HCT116 (cell line): ENCODE data around the gene OSBPL1A. TPM values are rescaled to one million over a fixed set of nuclear protein-coding genes. Genes with fewer than 3 reads are reported as not detected.

Experiments used
- ATAC-seq: fragments of 200-7000 bp; cut with Tn5 transposase; 2 replicates; pipeline ENCODE4 v1.9.1; 2020; ENCODE audit warnings: mild to moderate bottlenecking, moderate library complexity
- BruUV-seq: library from RNA; stranded (reverse); fragments of 400-500 nt; replicated peaks from 2 replicates; lab custom pipeline; 2021; lab: Mats Ljungman, UMichigan
- CTCF ChIA-PET: fragments of 300-600 bp; sonication (Branson Sonifier 250); formaldehyde crosslinking; loops from one replicate; lab custom pipeline; 2021; ENCODE audit warnings: antibody characterized with exemption; lab: Charles Lee
- POLR2A ChIA-PET: fragments of 300-600, 350-600 bp; sonication (Branson Sonifier 250); formaldehyde crosslinking; loops from one replicate; lab custom pipeline; 2021; ENCODE audit warnings: antibody characterized with exemption; lab: Charles Lee
- RAD21 ChIA-PET, 2 experiments: fragments of 300-600 bp; sonication (Branson Sonifier 250); formaldehyde crosslinking; loops; one replicate each; lab custom pipeline; 2023; ENCODE audit warnings: low total read pairs in 2 of 2; ENCODE audit not compliant: uncharacterized antibody in 2 of 2, unreplicated experiment in 2 of 2, low non-redundant PET in 1 of 2; lab: Charles Lee
- DNase-seq: peaks from one replicate; pipeline ENCODE4 v3.0.0-alpha.2; 2010; ENCODE audit warnings: low read depth, low spot score
- H2AFZ ChIP-seq: fragments of 200-600 bp; shearing (Covaris generic), sonication (generic); 2 replicates; pipeline ENCODE4 v1.6.1; 2017; ENCODE audit warnings: low read depth, mixed run types, mixed read lengths, antibody characterized with exemption, low read length; ENCODE audit not compliant: poor library complexity, severe bottlenecking
- H3K27ac ChIP-seq: 2 replicates; pipeline ENCODE4 v1.5.1; 2012; ENCODE audit warnings: low read depth, low read length
- H3K27me3 ChIP-seq: fragments of 200-600 bp; sonication (generic); 2 replicates; pipeline ENCODE4 v1.6.1; 2016; ENCODE audit warnings: mixed run types, low read length, mixed read lengths; ENCODE audit not compliant: insufficient read depth
- H3K36me3 ChIP-seq, 2 experiments: fragments of 200-500 bp in 1 of 2; fragments of 200-600 bp in 1 of 2; sonication (Bioruptor generic) in 1 of 2; sonication (generic) in 1 of 2; 2 replicates each; pipeline versions ENCODE4 v1.5.1 to v1.6.1; 2014 to 2016; ENCODE audit warnings: low read length in 2 of 2, inconsistent platforms in 1 of 2, mixed read lengths in 1 of 2, mixed run types in 1 of 2; ENCODE audit not compliant: insufficient read depth in 2 of 2, control insufficient read depth in 1 of 2
- H3K4me1 ChIP-seq, 2 experiments: fragments of 200-600 bp in 1 of 2; sonication (generic) in 1 of 2; 2 replicates each; pipeline versions ENCODE4 v1.5.1 to v1.6.1; 2012 to 2017; ENCODE audit warnings: low read length in 2 of 2, inconsistent platforms in 1 of 2, mild to moderate bottlenecking in 1 of 2, mixed read lengths in 1 of 2, mixed run types in 1 of 2, moderate library complexity in 1 of 2; ENCODE audit not compliant: insufficient read depth in 2 of 2, control insufficient read depth in 1 of 2
- H3K4me2 ChIP-seq: fragments of 200-600 bp; sonication (generic); 2 replicates; pipeline ENCODE4 v1.6.1; 2017; ENCODE audit warnings: mixed run types, low read length, mixed read lengths
- H3K4me3 ChIP-seq, 2 experiments: fragments of 200-600 bp in 1 of 2; sonication (generic) in 1 of 2; replicated peaks in 1 of 2; 2 replicates each; pipeline ENCODE4 v1.5.1; 2011 to 2016; ENCODE audit warnings: low read length in 2 of 2, control low read depth in 1 of 2, low read depth in 1 of 2, mild to moderate bottlenecking in 1 of 2, mixed read lengths in 1 of 2, mixed run types in 1 of 2
- H3K79me2 ChIP-seq: fragments of 200-600 bp; sonication (generic); 2 replicates; pipeline ENCODE4 v1.6.1; 2017; ENCODE audit warnings: mild to moderate bottlenecking, mixed run types, low read length, moderate library complexity, mixed read lengths; ENCODE audit not compliant: insufficient read depth
- H3K9ac ChIP-seq: fragments of 200-600 bp; sonication (generic); 2 replicates; pipeline ENCODE4 v1.6.1; 2016; ENCODE audit warnings: low read length, mixed read lengths
- H3K9me2 ChIP-seq: fragments of 200-600 bp; sonication (generic), shearing (Covaris generic); 2 replicates; pipeline ENCODE4 v1.6.1; 2017; ENCODE audit warnings: mixed run types, mild to moderate bottlenecking, moderate library complexity; ENCODE audit not compliant: insufficient read depth
- H3K9me3 ChIP-seq, 2 experiments: fragments of 200-500 bp in 1 of 2; fragments of 200-600 bp in 1 of 2; sonication (Bioruptor generic) in 1 of 2; sonication (generic) in 1 of 2; 2 replicates each; pipeline ENCODE4 v1.6.1; 2014 to 2017; ENCODE audit warnings: low read length in 2 of 2, mixed read lengths in 2 of 2, inconsistent platforms in 1 of 2, low read depth in 1 of 2, mild to moderate bottlenecking in 1 of 2, mixed run types in 1 of 2, moderate library complexity in 1 of 2; ENCODE audit not compliant: control insufficient read depth in 1 of 2, insufficient read depth in 1 of 2
- H4K20me1 ChIP-seq: fragments of 200-600 bp; sonication (generic), shearing (Covaris generic); 2 replicates; pipeline ENCODE4 v1.6.1; 2017; ENCODE audit warnings: mixed run types, mild to moderate bottlenecking, moderate library complexity; ENCODE audit not compliant: insufficient read depth
- SIN3A ChIP-seq: IDR thresholded peaks from 2 replicates; pipeline ENCODE4 v1.6.1; 2012; ENCODE audit warnings: low read depth
- YY1 ChIP-seq: IDR thresholded peaks from 2 replicates; pipeline ENCODE4 v1.6.1; 2011; ENCODE audit warnings: low read length, low read depth, moderate library complexity, mild to moderate bottlenecking; ENCODE audit not compliant: insufficient replicate concordance; ENCODE audit errors: extremely low read depth
- intact Hi-C: fragments of 100-400 bp; cut with micrococcal nuclease; formaldehyde crosslinking; loops from 2 replicates; pipeline ENCODE4 v1.10.0; 2022
- total RNA-seq: library from RNA; stranded (reverse); gene quantifications from one replicate; pipeline ENCODE4 v1.2.1, GENCODE V29; 2021; ENCODE audit not compliant: unreplicated experiment
- TF ChIP-seq, protein P1 (sequence below): IDR thresholded peaks from 2 replicates; pipeline ENCODE4 v1.6.1; 2012
- TF ChIP-seq, protein P2 (sequence below): IDR thresholded peaks from 2 replicates; pipeline ENCODE4 v1.6.1; 2011; ENCODE audit warnings: mild to moderate bottlenecking, low read length, moderate library complexity; ENCODE audit not compliant: insufficient replicate concordance; ENCODE audit errors: extremely low read depth

The OSBPL1A gene
- total RNA-seq, 1 experiment from 2014 or later: 18.9 TPM

- ChIA-PET POLR2A (no interaction called here), CTCF (interaction anchor here (1.0 to 1.3 kb wide), 2 partner anchors 43 kb away, joined by 3 to 7 read pairs; no protein-coding TSS in a partner anchor), RAD21 (no interaction called here)
- Histone ChIP-seq H3K4me3 (no peak overlapping the region), H3K9me3 (no peaks in the 10 kb centered on the region), H3K36me3 (no peaks in the 10 kb centered on the region), H3K4me1 (peaks cover 22 to 24% of the 10 kb centered on the region in 2 experiments), H3K27ac (no peak overlapping the region), H3K9me2 (no peaks in the 10 kb centered on the region), H3K4me2 (no peak overlapping the region), H4K20me1 (0 out of 2 replicates have a peak, but pooled peaks cover 3% of the 10 kb centered on the region), H3K79me2 (no peaks in the 10 kb centered on the region), H2AFZ (no peak overlapping the region), H3K27me3 (no peaks in the 10 kb centered on the region), H3K9ac (no peak overlapping the region)
- DNase-seq (no peak), ATAC-seq (no peak)
- no TSS peak for BruUV-seq
- intact Hi-C loops: no loop called here
- TF ChIP-seq SIN3A: no peak
Measured at GRCh38 chr18:24219561-24220317, 177.9 kb downstream of the OSBPL1A start.

DNA sequence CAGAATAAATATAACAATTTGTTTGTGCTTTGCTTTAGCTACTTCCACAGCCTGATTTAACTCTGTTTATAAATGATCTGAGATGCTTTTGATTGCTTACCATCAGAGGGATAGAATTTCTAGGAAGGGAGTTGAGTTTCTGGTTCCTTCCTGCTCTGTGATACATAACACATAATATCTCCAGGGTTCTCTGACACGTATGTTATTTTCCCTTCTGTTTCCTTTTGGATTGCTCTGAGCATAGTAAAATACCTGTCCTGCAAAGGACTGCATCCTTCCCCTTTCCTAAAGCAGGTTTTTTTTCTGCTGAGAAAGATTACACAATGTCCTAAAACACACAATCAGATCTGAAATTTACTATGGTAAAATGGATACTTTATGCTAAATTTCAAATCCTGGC lies 182.7 kb downstream of the OSBPL1A start:
- intact Hi-C loops: loop anchor here (5.0 kb wide), 1 partner anchor 57 kb away; no protein-coding TSS in a partner anchor
- ChIA-PET CTCF (no interaction called here), POLR2A (no interaction called here), RAD21 (no interaction called here)
- Histone ChIP-seq H2AFZ (no peak overlapping the region), H4K20me1 (no peaks in the 10 kb centered on the region), H3K9me2 (no peaks in the 10 kb centered on the region), H3K9ac (no peak overlapping the region), H3K36me3 (no peaks in the 10 kb centered on the region), H3K27ac (peak overlapping the region; percentile 23; the same call in 1 of the 2 replicates), H3K4me1 (peaks cover 55 to 66% of the 10 kb centered on the region in 2 experiments), H3K27me3 (no peaks in the 10 kb centered on the region), H3K9me3 (no peaks in the 10 kb centered on the region), H3K4me3 (no peak overlapping the region), H3K4me2 (peak overlapping the region; percentile 69), H3K79me2 (no peaks in the 10 kb centered on the region)
- no peak for ATAC-seq
- no TSS peak for BruUV-seq
- DNase-seq: no peak
- TF ChIP-seq YY1: no peak
- TF ChIP-seq, protein P1, sequence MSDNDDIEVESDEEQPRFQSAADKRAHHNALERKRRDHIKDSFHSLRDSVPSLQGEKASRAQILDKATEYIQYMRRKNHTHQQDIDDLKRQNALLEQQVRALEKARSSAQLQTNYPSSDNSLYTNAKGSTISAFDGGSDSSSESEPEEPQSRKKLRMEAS: no peak
- TF ChIP-seq, protein P2, sequence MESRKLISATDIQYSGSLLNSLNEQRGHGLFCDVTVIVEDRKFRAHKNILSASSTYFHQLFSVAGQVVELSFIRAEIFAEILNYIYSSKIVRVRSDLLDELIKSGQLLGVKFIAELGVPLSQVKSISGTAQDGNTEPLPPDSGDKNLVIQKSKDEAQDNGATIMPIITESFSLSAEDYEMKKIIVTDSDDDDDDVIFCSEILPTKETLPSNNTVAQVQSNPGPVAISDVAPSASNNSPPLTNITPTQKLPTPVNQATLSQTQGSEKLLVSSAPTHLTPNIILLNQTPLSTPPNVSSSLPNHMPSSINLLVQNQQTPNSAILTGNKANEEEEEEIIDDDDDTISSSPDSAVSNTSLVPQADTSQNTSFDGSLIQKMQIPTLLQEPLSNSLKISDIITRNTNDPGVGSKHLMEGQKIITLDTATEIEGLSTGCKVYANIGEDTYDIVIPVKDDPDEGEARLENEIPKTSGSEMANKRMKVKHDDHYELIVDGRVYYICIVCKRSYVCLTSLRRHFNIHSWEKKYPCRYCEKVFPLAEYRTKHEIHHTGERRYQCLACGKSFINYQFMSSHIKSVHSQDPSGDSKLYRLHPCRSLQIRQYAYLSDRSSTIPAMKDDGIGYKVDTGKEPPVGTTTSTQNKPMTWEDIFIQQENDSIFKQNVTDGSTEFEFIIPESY: no peak
